HepG2 (cell line): ENCODE measurements around the gene BLVRB. TPM values are rescaled to one million over a fixed set of nuclear protein-coding genes. Genes with fewer than 3 reads are reported as not detected.
A peak's percentile ranks its signal among the peaks of the same experiment; 100 is the strongest.

Experiments
- ATAC-seq: fragments of 200-7000 bp; cut with Tn5 transposase; 3 replicates; pipeline ENCODE4 v1.9.1; 2020; ENCODE audit warnings: mild to moderate bottlenecking, moderate library complexity
- BruUV-seq: library from RNA; stranded (reverse); fragments of 400-500 nt; replicated peaks from 2 replicates; lab custom pipeline; 2021; lab: Mats Ljungman, UMichigan
- CTCF ChIA-PET: fragments of 300-600 bp; formaldehyde crosslinking; extraction: SDS; loops from one replicate; lab custom pipeline; 2021; ENCODE audit warnings: low total read pairs, inconsistent platforms, low intra/inter-chr PET ratio; lab: Yijun Ruan, JAX
- POLR2A ChIA-PET: fragments of 350-600 bp; sonication (Branson Sonifier 250); formaldehyde crosslinking; loops from one replicate; lab custom pipeline; 2020; ENCODE audit warnings: antibody characterized with exemption, inconsistent platforms; lab: Yijun Ruan, JAX
- DNase-seq: peaks from one replicate; pipeline ENCODE4 v3.0.0-alpha.2; 2015; ENCODE audit warnings: low spot score
- FAIRE-seq: peaks from 3 replicates; lab custom pipeline; 2011; peaks lifted over from hg19 to GRCh38; lab: Jason Lieb, UNC
- H2AFZ ChIP-seq: one replicate; pipeline ENCODE4 v1.6.1; 2011; ENCODE audit warnings: low read length, inconsistent platforms
- H3K27ac ChIP-seq: fragments of 300-600 bp; 3 replicates; pipeline ENCODE4 v1.8.0; 2011; ENCODE audit warnings: mixed run types, mild to moderate bottlenecking, mixed read lengths, low read length, inconsistent platforms; ENCODE audit not compliant: insufficient read depth; ENCODE audit errors: extremely low read length
- H3K27me3 ChIP-seq, 2 experiments: fragments of 200-600 bp in 1 of 2; 2 replicates in 1 of 2; 3 replicates in 1 of 2; pipeline versions ENCODE4 v1.6.0 to v1.8.0; 2011; ENCODE audit warnings: low read length in 2 of 2, mild to moderate bottlenecking in 2 of 2, moderate library complexity in 2 of 2, inconsistent platforms in 1 of 2; ENCODE audit not compliant: insufficient read depth in 2 of 2, control insufficient read depth in 1 of 2
- H3K36me3 ChIP-seq, 2 experiments: fragments of 200-600 bp in 1 of 2; replicated peaks in 1 of 2; 2 replicates in 1 of 2; 3 replicates in 1 of 2; pipeline versions ENCODE4 v1.5.1 to v1.8.0; 2011; ENCODE audit warnings: low read length in 2 of 2, inconsistent platforms in 1 of 2; ENCODE audit not compliant: insufficient read depth in 2 of 2, control insufficient read depth in 1 of 2
- H3K4me1 ChIP-seq: 2 replicates; pipeline ENCODE4 v1.5.1; 2012; ENCODE audit warnings: low read length, inconsistent platforms; ENCODE audit not compliant: insufficient read depth
- H3K4me2 ChIP-seq: 2 replicates; pipeline ENCODE4 v1.6.0; 2011; ENCODE audit warnings: low read depth, low read length, inconsistent platforms
- H3K4me3 ChIP-seq, 3 experiments: fragments of 200-600 bp in 1 of 3; sonication (generic), shearing (Covaris generic) in 1 of 3; replicated peaks in 1 of 3; 2 replicates each; pipeline ENCODE4 v1.5.1; 2011 to 2016; ENCODE audit warnings: low read length in 3 of 3, inconsistent platforms in 2 of 3, low read depth in 2 of 3, mild to moderate bottlenecking in 2 of 3, control low read depth in 1 of 3, mixed read lengths in 1 of 3; ENCODE audit not compliant: insufficient read depth in 1 of 3
- H3K79me2 ChIP-seq: one replicate; pipeline ENCODE4 v1.6.1; 2011; ENCODE audit warnings: low read length, inconsistent platforms; ENCODE audit not compliant: insufficient read depth
- H3K9ac ChIP-seq: 2 replicates; pipeline ENCODE4 v1.6.0; 2011; ENCODE audit warnings: mild to moderate bottlenecking, low read depth, low read length, inconsistent platforms; ENCODE audit not compliant: insufficient read depth
- H3K9me3 ChIP-seq: 2 replicates; pipeline ENCODE4 v1.5.1; 2012; ENCODE audit warnings: mild to moderate bottlenecking, low read length
- H4K20me1 ChIP-seq: 2 replicates; pipeline ENCODE4 v1.6.0; 2011; ENCODE audit warnings: inconsistent platforms, mild to moderate bottlenecking, low read length, moderate library complexity; ENCODE audit not compliant: insufficient read depth
- AGO1 ChIP-seq: fragments of 200-400 bp; formaldehyde crosslinking; IDR thresholded peaks from 2 replicates; pipeline ENCODE4 v1.6.1; 2017; ENCODE audit warnings: mild to moderate bottlenecking, low read depth, low read length, moderate library complexity; ENCODE audit not compliant: poor library complexity, severe bottlenecking
- BORCS8-MEF2B ChIP-seq: sonication (generic); formaldehyde crosslinking; IDR thresholded peaks from 2 replicates; pipeline ENCODE4 v1.8.0; 2022; ENCODE audit warnings: mild to moderate bottlenecking, missing genetic modification reagents
- HMGXB4 ChIP-seq, 2 experiments: sonication (generic) in 1 of 2; formaldehyde crosslinking in 1 of 2; IDR thresholded peaks; 2 replicates each; pipeline versions ENCODE4 v1.4.0 to v1.6.1; 2018 to 2020; ENCODE audit warnings: missing genetic modification reagents in 2 of 2, borderline replicate concordance in 1 of 2, low read depth in 1 of 2, mild to moderate bottlenecking in 1 of 2, missing biosample characterization in 1 of 2
- MEIS2 ChIP-seq: sonication (generic); formaldehyde crosslinking; IDR thresholded peaks from 2 replicates; pipeline ENCODE4 v1.9.0; 2021; ENCODE audit warnings: mild to moderate bottlenecking, missing genetic modification reagents
- MLX ChIP-seq: IDR thresholded peaks from 2 replicates; pipeline ENCODE4 v1.6.1; 2016
- SMAD3 ChIP-seq: sonication (generic); formaldehyde crosslinking; IDR thresholded peaks from 2 replicates; pipeline ENCODE4 v1.4.0; 2020; ENCODE audit warnings: missing genetic modification reagents
- SP4 ChIP-seq: sonication (generic); formaldehyde crosslinking; IDR thresholded peaks from 2 replicates; pipeline ENCODE4 v1.8.1; 2023; ENCODE audit warnings: mild to moderate bottlenecking, missing genetic modification reagents
- TARDBP ChIP-seq: sonication (generic); formaldehyde crosslinking; IDR thresholded peaks from 2 replicates; pipeline ENCODE4 v1.8.0; 2022; ENCODE audit warnings: mild to moderate bottlenecking, missing genetic modification reagents
- TBL1XR1 ChIP-seq: fragments of 150-350 bp; IDR thresholded peaks from 2 replicates; pipeline ENCODE4 v1.6.1; 2014; ENCODE audit warnings: borderline replicate concordance, low read length; ENCODE audit not compliant: partially characterized antibody
- TGIF2 ChIP-seq: IDR thresholded peaks from 2 replicates; pipeline ENCODE4 v1.6.1; 2016; ENCODE audit warnings: control low read depth, missing compliant biosample characterization
- TOPORS ChIP-seq: sonication (generic); formaldehyde crosslinking; IDR thresholded peaks from 2 replicates; pipeline ENCODE4 v1.8.0; 2023; ENCODE audit warnings: mild to moderate bottlenecking, missing genetic modification reagents
- WIZ ChIP-seq: sonication (generic); formaldehyde crosslinking; IDR thresholded peaks from 2 replicates; pipeline ENCODE4 v1.5.1; 2020; ENCODE audit warnings: mild to moderate bottlenecking, missing genetic modification reagents
- ZFP37 ChIP-seq: sonication (generic); formaldehyde crosslinking; IDR thresholded peaks from 2 replicates; pipeline ENCODE4 v1.4.0; 2020; ENCODE audit warnings: missing genetic modification reagents, borderline replicate concordance
- ZNF121 ChIP-seq: sonication (generic); formaldehyde crosslinking; IDR thresholded peaks from 2 replicates; pipeline ENCODE4 v1.5.0; 2020; ENCODE audit warnings: mild to moderate bottlenecking, missing genetic modification reagents
- ZNF280B ChIP-seq: sonication (generic); formaldehyde crosslinking; IDR thresholded peaks from 2 replicates; pipeline ENCODE4 v1.5.0; 2020; ENCODE audit warnings: missing genetic modification reagents, mild to moderate bottlenecking, borderline replicate concordance
- ZNF546 ChIP-seq: sonication (generic); formaldehyde crosslinking; conservative IDR thresholded peaks from 2 replicates; pipeline ENCODE4 v1.8.1; 2023; ENCODE audit warnings: mild to moderate bottlenecking, missing genetic modification reagents
- ZNF563 ChIP-seq: sonication (generic); formaldehyde crosslinking; IDR thresholded peaks from 2 replicates; pipeline ENCODE4 v1.8.0; 2022; ENCODE audit warnings: mild to moderate bottlenecking, moderate library complexity, missing genetic modification reagents
- ZNF564 ChIP-seq: sonication (generic); formaldehyde crosslinking; IDR thresholded peaks from 2 replicates; pipeline ENCODE4 v1.8.1; 2023; ENCODE audit warnings: mild to moderate bottlenecking, missing genetic modification reagents
- WGBS: methylation state at CpG from one replicate; pipeline ENCODE4 v1.1.6; 2017; ENCODE audit warnings: low lambda C conversion rate; 5-methylcytosine and 5-hydroxymethylcytosine counted together
- in situ Hi-C: cut with HindIII; loops from 2 replicates; pipeline ENCODE4 v1.10.0; 2017; ENCODE audit warnings: low pct_unique_long_range_greater_than_20kb; ENCODE audit not compliant: extremely low pct_ligation_motif_present
- intact Hi-C: fragments of 100-400 bp; cut with micrococcal nuclease; formaldehyde crosslinking; loops from one replicate; pipeline ENCODE4 v1.10.0; 2022; ENCODE audit not compliant: unreplicated experiment
- polyA plus RNA-seq, 8 experiments: library from polyadenylated mRNA; depleted of rRNA in 3 of 8; stranded (reverse) in 7 of 8; unstranded in 1 of 8; fragments of >200 nt; fragmentation: Illumina TruSeq in 4 of 8; extraction: Trizol in 4 of 8; gene quantifications; 2 replicates each; pipeline versions ENCODE4 v1.2.1 to v1.2.3, GENCODE V29; 2011 to 2016; ENCODE audit warnings: low read depth in 4 of 8, missing spikeins in 1 of 8, mixed read lengths in 1 of 8; ENCODE audit not compliant: insufficient read depth in 1 of 8
- total RNA-seq, 5 experiments: library from RNA; depleted of rRNA; stranded (reverse); fragments of >200 nt; fragmentation: Illumina TruSeq; extraction: Trizol; gene quantifications; 2 replicates each; pipeline ENCODE4 v1.2.3, GENCODE V29; 2016; ENCODE audit warnings: low read depth in 1 of 5

The BLVRB gene
- total and polyA plus RNA-seq, 2 of the 13 experiments (the other 11 are each of a cell fraction or from before 2014, with no cell fraction given), result 25.9 to 51.4 TPM

- H3K9ac ChIP-seq, result peak overlapping the region; percentile 75
- peaks cover 52% of the 10 kb centered on the region for H3K4me1 ChIP-seq
- FAIRE-seq (peak; percentile 23), DNase-seq (peak; percentile 79), ATAC-seq (peak; percentile 75)
- H3K36me3 ChIP-seq, result peaks cover 0 to 2% of the 10 kb centered on the region in 2 experiments; a peak in 1 of 5 replicates
- peak overlapping the region; percentile 88 for H3K27ac ChIP-seq
- 9% methylated on average over 24 of the region's 56 CpGs for WGBS
- H3K27me3 ChIP-seq, result no peaks in the 10 kb centered on the region; a peak in 1 of 5 replicates
- H3K4me2 ChIP-seq, result peak overlapping the region; percentile 79
- in situ Hi-C loops (no loop called here), intact Hi-C loops (loop anchor here (2.0 to 10.0 kb wide), 2 partner anchors 24 to 76 kb away; partner anchors contain the start of genes C19orf47, PLD3 and SERTAD3)
- no peaks in the 10 kb centered on the region for H4K20me1 ChIP-seq
- peaks cover 10% of the 10 kb centered on the region for H3K79me2 ChIP-seq
- peak overlapping the region; percentile 67 to 79 (median 68) for H3K4me3 ChIP-seq
- H3K9me3 ChIP-seq, result no peaks in the 10 kb centered on the region
- no peak overlapping the region for H2AFZ ChIP-seq
- POLR2A ChIA-PET, result interaction anchor here (0.8 to 2.2 kb wide), 11 partner anchors 8 to 73 kb away, joined by 3 to 50 read pairs (median 10); partner anchors contain the start of genes BLVRB, C19orf47, PLD3 and SERTAD3
- BruUV-seq, result TSS peak; percentile 67
- CTCF ChIA-PET, result interaction anchor here (0.6 to 1.2 kb wide), 4 partner anchors 23 to 65 kb away, joined by 3 to 5 read pairs (median 3); partner anchors contain the start of gene SERTAD3
- TF ChIP-seq SMAD3 (0 out of 2 replicates have a peak, but pooled peaks have one; percentile 52), ZNF121 (CRISPR knock-in tag) (peak; percentile 76), WIZ (CRISPR knock-in tag) (0 out of 2 replicates have a peak, but pooled peaks have one; percentile 58), TGIF2 (peak; percentile 75; the same call in 1 of the 2 replicates), HMGXB4 (CRISPR knock-in tag; IDR thresholded peaks at IDR 0.05; ENCODE audit: borderline replicate concordance in 1 of 2, low read depth in 1 of 2) (peak; percentile 63 to 91; a peak in 3 of 4 replicates), ZNF564 (peak; percentile 92), MEIS2 (peak; percentile 72), ZFP37 (CRISPR knock-in tag) (no peak), TBL1XR1 (peak; percentile 46), AGO1 (peak; percentile 81), MLX (CRISPR knock-in tag) (no peak; the same call in 1 of the 2 replicates), ZNF546 (CRISPR knock-in tag) (peak; percentile 53; the same call in 1 of the 2 replicates), ZNF563 (CRISPR knock-in tag) (peak; percentile 77), ZNF280B (CRISPR knock-in tag) (peak; percentile 81), TARDBP (CRISPR knock-in tag) (peak; percentile 86), BORCS8-MEF2B (no peak; the same call in 1 of the 2 replicates), TOPORS (CRISPR knock-in tag) (peak; percentile 45), SP4 (CRISPR knock-in tag) (peak; percentile 86)
Measured at GRCh38 chr19:40420766-40421765, 44.5 kb downstream of the BLVRB start.
